GM12801 (cell line): ENCODE data around the gene RREB1.

Experiments used
- TF ChIP-seq, protein P1 (sequence below): IDR thresholded peaks from one replicate; pipeline ENCODE4 v1.5.1; 2011; ENCODE audit warnings: control low read depth; ENCODE audit not compliant: insufficient read length; ENCODE audit errors: extremely low read depth

Gene RREB1

DNA sequence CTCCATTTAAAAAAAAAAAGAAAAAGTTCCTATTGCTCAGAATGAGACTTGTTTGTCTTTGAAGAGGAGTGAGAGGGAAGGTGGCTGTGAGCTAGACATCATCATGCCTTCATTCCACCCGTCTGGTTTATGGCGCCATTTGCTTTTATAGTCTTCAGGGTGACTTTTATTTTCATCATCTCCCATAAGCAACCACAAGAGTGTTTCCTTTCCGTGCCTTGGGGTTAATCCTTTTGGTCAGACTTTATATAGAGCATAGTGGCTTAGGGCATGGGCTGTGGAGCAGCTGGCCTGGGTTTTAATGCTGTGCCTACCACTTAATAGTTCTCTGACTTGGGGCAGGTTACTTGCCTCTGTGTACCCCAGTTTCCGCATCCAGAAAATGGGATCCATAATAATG, 77.8 kb downstream of the RREB1 start:
- TF ChIP-seq, protein P1, sequence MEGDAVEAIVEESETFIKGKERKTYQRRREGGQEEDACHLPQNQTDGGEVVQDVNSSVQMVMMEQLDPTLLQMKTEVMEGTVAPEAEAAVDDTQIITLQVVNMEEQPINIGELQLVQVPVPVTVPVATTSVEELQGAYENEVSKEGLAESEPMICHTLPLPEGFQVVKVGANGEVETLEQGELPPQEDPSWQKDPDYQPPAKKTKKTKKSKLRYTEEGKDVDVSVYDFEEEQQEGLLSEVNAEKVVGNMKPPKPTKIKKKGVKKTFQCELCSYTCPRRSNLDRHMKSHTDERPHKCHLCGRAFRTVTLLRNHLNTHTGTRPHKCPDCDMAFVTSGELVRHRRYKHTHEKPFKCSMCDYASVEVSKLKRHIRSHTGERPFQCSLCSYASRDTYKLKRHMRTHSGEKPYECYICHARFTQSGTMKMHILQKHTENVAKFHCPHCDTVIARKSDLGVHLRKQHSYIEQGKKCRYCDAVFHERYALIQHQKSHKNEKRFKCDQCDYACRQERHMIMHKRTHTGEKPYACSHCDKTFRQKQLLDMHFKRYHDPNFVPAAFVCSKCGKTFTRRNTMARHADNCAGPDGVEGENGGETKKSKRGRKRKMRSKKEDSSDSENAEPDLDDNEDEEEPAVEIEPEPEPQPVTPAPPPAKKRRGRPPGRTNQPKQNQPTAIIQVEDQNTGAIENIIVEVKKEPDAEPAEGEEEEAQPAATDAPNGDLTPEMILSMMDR = no peak

DNA sequence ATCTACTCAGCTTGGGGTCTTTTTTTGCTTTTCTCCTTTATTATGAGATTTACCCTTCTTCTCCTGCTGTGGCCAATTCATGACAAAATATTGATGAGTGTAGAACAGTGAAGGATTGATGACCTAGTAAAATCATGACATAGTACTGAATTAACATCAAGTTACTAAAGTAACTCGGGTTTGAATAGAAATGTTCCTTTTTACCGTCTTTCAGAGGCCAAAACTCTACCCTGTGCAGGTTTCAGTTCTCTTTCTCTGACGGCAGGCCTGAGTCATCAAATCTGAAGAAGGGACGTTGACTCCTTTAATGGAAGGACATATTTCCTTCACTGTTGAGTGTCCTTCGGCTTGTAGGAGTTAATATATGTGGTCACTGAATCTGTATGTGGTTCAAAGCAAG, 80.7 kb downstream of the RREB1 start:
- TF ChIP-seq, protein P1 = no peak

DNA sequence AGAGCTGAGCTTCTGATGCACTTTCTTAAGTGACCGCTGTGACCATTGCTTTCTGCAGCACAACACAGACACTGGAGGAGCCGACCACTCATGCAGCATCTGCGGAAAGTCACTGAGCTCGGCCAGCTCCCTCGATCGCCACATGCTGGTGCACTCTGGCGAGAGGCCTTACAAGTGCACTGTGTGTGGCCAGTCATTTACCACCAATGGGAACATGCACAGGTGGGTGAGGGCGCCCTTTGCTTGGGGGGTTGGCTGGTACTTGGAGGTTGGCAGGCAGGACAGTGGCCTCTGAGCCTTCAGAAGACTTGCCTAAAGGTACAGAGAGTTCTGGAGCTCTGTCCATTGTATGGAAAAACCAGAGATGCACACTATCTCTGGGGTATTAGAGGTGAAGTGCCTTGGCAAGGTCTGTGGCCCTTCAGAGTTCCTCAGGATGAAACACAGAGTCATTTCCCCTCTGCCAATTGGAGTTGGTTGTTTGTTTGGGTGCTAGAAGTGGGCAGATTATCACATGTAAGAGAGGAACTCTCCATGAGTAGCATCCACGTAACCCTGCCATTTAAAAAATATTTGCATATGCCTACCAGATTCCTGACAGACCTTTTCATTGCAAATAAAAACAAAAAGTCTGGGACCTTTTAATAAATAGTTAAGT, 81.5 kb downstream of the RREB1 start:
- TF ChIP-seq, protein P1 = no peak

DNA sequence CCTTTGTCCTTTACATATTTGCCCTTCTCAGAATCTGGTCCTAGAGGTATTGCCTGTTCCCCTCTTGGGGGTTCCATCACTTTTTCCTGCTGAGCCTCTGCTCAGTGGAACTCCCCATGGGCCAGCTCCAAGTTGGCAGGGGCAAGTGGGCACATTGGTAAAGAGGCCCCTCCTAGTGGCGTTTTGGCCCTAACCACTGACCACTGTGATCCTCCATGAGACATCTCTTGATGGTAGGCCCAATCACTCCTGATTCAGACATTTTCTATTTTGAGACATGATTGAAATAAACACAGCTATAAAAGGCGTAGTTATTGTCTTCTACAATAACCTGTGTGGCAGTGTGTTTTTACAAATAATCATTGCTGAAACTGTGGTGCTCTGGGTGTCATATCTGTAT, 83.0 kb downstream of the RREB1 start:
- TF ChIP-seq, protein P1 = no peak

DNA sequence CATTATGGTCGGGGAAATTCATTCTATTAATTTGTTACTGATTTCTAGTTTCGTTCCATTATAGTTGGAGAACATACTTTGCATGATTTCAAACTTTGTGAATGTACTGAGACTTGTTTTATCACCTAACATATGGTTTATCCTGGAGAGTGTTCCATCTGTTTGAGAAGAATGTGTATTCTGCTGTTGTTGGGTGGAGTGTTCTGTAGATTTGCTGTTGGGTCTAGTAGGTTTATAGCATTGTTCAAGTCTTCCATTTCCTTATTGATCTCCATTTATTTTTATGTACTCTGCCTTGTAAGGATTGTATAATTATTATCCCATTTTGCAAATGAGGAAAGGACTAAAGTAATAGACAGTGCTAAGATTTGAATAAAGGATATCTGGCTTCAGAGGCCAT, 85.4 kb downstream of the RREB1 start:
- TF ChIP-seq, protein P1 = no peak

DNA sequence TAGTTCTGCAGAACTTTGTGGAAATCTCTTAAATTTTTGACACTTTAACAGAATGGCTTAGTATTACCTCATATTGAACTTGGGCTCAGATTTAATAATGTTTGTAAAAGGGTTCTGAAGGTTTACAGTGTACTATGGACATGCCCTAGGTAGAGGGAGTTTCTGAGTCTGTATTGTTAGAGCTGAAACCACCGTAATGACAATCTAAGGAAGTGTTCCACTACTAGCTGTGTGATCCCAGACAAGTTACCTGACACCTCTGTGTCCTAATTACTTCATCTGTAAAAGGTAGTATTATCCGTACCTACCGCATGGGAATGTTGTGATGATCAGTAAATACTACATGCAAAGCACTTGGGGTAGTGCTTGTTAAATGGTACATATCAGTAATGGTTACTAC, 86.9 kb downstream of the RREB1 start:
- TF ChIP-seq, protein P1 = no peak

DNA sequence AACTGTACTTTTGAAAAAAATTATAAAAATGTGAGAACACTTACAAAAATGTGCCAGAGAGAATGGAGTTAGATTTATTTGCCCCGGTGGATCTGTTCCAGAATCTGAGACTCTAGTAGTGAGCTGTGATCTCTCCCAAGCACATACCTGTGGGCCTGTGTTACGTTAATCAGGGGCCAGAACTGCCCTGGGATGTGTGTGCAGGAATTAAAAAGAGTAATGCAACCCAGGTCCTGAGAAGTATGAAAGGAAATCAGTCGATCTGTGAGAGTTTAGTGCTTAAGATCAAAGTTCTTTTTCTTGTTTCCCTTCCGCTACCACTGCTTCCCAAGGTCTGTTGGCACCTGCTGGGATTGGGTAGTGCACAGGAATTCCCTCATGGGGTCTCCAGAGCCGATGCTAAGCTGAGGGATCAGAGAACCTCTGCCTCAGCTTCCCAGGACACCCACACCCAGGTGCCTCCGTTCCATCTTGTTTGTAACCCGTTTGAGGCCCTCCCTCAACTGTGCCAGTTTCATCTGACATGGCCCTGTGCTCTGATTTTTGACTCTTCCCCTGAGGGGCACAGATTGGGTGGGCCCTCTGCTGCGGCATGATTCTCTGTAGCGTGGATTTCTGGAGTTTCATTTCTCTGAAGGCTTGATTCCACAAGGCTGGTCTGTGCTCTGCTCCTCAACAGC, 87.7 kb downstream of the RREB1 start:
- TF ChIP-seq, protein P1 = no peak
